GM12873 (cell line): Measurements from ENCODE around the gene GFRA1.

Source experiments
- TF ChIP-seq, protein P1 (sequence below): IDR thresholded peaks from 2 replicates; pipeline ENCODE4 v1.5.1; 2012; ENCODE audit warnings: low read depth, mild to moderate bottlenecking, moderate library complexity, low read length, control low read depth; ENCODE audit not compliant: insufficient read depth; ENCODE audit errors: missing control alignments

GFRA1 gene

DNA sequence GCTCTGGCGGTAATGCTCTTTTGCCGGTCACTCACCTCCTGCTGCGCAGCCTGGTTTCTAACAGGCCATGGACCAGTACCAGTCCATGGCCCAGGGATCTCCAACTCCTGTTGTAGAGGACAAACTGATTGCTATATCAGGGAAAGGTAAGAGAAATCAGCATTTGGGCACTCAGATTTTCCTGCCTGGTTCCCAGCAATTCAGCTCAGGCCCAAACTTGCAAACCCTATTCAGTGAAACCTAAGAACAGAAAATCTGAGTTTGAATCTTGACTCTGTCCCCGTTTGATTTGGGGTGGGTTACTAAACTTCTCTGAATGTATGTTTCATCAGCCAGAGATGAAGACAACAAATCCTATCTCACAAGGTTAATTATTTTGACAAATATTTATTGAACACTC lies 77.4 kb downstream of the GFRA1 start:
- TF ChIP-seq, protein P1, sequence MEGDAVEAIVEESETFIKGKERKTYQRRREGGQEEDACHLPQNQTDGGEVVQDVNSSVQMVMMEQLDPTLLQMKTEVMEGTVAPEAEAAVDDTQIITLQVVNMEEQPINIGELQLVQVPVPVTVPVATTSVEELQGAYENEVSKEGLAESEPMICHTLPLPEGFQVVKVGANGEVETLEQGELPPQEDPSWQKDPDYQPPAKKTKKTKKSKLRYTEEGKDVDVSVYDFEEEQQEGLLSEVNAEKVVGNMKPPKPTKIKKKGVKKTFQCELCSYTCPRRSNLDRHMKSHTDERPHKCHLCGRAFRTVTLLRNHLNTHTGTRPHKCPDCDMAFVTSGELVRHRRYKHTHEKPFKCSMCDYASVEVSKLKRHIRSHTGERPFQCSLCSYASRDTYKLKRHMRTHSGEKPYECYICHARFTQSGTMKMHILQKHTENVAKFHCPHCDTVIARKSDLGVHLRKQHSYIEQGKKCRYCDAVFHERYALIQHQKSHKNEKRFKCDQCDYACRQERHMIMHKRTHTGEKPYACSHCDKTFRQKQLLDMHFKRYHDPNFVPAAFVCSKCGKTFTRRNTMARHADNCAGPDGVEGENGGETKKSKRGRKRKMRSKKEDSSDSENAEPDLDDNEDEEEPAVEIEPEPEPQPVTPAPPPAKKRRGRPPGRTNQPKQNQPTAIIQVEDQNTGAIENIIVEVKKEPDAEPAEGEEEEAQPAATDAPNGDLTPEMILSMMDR: no peak

DNA sequence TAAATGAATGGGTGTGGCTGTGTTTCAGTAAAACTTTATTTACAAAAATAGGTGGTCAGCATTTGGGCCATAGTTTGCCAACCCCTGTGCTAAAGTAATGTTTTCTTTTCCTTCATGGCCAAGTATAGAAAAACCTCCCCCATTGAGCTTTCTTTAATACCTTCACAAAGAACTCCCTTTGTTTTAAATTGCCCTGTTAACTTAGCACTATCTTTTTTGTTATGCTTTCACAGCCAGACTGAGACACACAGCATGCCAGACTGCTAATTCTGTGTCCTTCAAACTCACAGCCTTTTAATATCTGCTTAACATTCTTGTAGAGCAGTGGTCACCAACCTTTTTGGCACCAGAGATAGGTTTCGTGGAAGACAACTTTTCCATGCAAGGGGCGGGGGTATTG lies 78.0 kb downstream of the GFRA1 start:
- TF ChIP-seq, protein P1: no peak

DNA sequence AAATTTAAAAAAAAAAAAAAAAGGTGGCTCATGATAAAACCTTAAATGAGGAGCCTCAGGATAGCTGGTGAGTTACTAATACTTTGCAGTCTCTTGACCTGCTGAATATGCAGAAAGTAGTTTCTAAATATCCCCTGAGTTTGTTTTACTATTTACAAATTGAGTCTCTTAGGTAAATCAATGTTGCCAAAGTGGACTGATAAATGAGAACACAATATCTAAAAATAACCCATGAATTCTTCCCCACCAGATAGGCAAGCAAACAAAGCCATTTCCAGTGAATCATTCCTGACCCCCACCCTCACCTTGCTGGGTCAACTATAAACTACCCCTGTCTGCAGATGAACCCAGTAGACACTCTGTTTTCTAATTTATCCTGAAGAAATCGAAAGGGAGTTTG lies 78.9 kb downstream of the GFRA1 start:
- TF ChIP-seq, protein P1: no peak

DNA sequence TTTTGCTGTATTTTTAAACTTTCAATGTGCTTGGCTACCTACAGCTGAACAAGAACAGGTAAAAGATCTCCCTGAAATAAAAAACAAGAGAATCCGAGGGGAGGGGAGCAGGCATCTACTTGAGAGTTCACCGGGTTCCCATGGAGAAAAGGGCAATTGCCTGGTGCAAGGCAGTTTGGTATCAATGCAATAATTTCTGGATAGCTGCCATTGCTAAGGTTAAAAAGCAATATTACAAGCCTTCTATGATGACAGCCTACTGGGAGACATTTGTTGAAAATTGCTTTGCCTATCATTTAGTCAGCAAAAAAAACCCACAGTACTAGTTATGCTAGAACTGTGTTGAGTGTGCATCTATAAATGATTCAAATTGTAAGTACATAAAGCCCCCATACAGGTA lies 82.1 kb downstream of the GFRA1 start:
- TF ChIP-seq, protein P1: no peak

- TF ChIP-seq, protein P1: no peak
Observed at GRCh38 chr10:116186273-116186672, 86.7 kb downstream of the GFRA1 start.

GRCh38 chr10:116185199-116185867 lies 87.7 kb downstream of the GFRA1 start:
- TF ChIP-seq, protein P1: no peak

DNA sequence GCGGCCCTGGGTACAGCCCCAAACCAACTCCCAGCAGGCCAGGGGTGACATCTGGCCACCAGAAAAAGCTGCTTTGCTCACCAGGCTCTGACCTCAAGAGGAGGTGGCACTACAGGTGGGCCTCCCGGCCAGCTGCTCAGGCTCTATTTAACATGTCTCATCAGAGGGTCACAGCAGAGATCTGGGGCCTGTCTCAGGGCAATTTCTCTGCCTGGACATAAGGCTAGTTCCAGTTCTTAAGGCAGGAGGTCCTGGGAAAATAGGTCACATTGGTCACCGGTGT lies 88.6 kb downstream of the GFRA1 start:
- TF ChIP-seq, protein P1: no peak
